Stimulated activated CD8-positive, alpha-beta memory T cell treated with anti-CD3 and anti-CD28 coated beads, Interleukin-7, amount 100 ng/mL, for 24 hours (primary cell): ENCODE measurements around the gene FUOM.

Experiments
- DNase-seq: peaks from one replicate; pipeline ENCODE4 v3.0.0-alpha.2; 2020; ENCODE audit warnings: low read depth

FUOM gene

GRCh38 chr10:133366751-133367150 lies 8.9 kb upstream of the FUOM start:
- no peak for DNase-seq

- no peak for DNase-seq
Measured at GRCh38 chr10:133366130-133366478, 8.3 kb upstream of the FUOM start.

GRCh38 chr10:133365461-133366129 lies 7.8 kb upstream of the FUOM start:
- no peak for DNase-seq

- no peak for DNase-seq
Measured at GRCh38 chr10:133364645-133365431, 7.0 kb upstream of the FUOM start.

- no peak for DNase-seq
Measured at GRCh38 chr10:133362846-133363245, 5.0 kb upstream of the FUOM start.

GRCh38 chr10:133361773-133362441 lies 4.1 kb upstream of the FUOM start:
- no peak for DNase-seq

- DNase-seq: no peak
Measured at GRCh38 chr10:133361227-133361626, 3.4 kb upstream of the FUOM start.

- DNase-seq: no peak
Measured at GRCh38 chr10:133359972-133360610, 2.3 kb upstream of the FUOM start.

GRCh38 chr10:133359554-133359971 lies 1.7 kb upstream of the FUOM start:
- no peak for DNase-seq

GRCh38 chr10:133358925-133359310 lies 1.1 kb upstream of the FUOM start:
- DNase-seq: no peak

GRCh38 chr10:133358162-133358924 lies 524 bp upstream of the FUOM start:
- no peak for DNase-seq

GRCh38 chr10:133356549-133357284 lies 1.1 kb downstream of the FUOM start:
- no peak for DNase-seq

- DNase-seq: no peak
Measured at GRCh38 chr10:133355991-133356390, 1.8 kb downstream of the FUOM start.

- DNase-seq: no peak
Measured at GRCh38 chr10:133355266-133355665, 2.6 kb downstream of the FUOM start.

GRCh38 chr10:133354672-133355240 lies 3.1 kb downstream of the FUOM start:
- no peak for DNase-seq

- DNase-seq: no peak
Measured at GRCh38 chr10:133353988-133354605, 3.7 kb downstream of the FUOM start.

- no peak for DNase-seq
Measured at GRCh38 chr10:133353202-133353959, 4.4 kb downstream of the FUOM start.

GRCh38 chr10:133351408-133352318 lies 6.2 kb downstream of the FUOM start:
- DNase-seq: no peak

GRCh38 chr10:133350950-133351329 lies 6.9 kb downstream of the FUOM start:
- no peak for DNase-seq
